Breast epithelium (tissue), 3 donors: Measurements from ENCODE around the gene ZFYVE16.

Source experiments
- CTCF ChIP-seq, 3 donors: fragments of 450-650 bp; IDR thresholded peaks; one replicate each; pipeline ENCODE4 v1.5.1; 2016 to 2017; ENCODE audit warnings: antibody characterized with exemption in 3 of 3, mild to moderate bottlenecking in 3 of 3, moderate library complexity in 3 of 3
- POLR2A ChIP-seq: fragments of 450-650 bp; IDR thresholded peaks from one replicate; pipeline ENCODE4 v1.6.1; 2016; ENCODE audit warnings: antibody characterized with exemption, mild to moderate bottlenecking, moderate library complexity
- POLR2AphosphoS5 ChIP-seq, 3 donors: sonication (generic); formaldehyde crosslinking; IDR thresholded peaks; one replicate each; pipeline ENCODE4 v1.6.1; 2017; ENCODE audit warnings: antibody characterized with exemption in 3 of 3

- no peak for TF ChIP-seq POLR2A
- no peak for TF ChIP-seq POLR2AphosphoS5 (IDR thresholded peaks at IDR 0.05)
- no peak for TF ChIP-seq CTCF (IDR thresholded peaks at IDR 0.05)
Measured at GRCh38 chr5:80374188-80374587, 33.7 kb upstream of the ZFYVE16 start.
